GM19328 (cell line): Measurements from ENCODE around the gene ETF1.
A peak's percentile ranks its signal among the peaks of the same experiment; 100 is the strongest.

ENCODE experiments used
- ATAC-seq: cut with Tn5 transposase; IDR thresholded peaks from one replicate; pipeline ENCODE4 v1.9.1; 2021; ENCODE audit warnings: mild to moderate bottlenecking, moderate library complexity; ENCODE audit not compliant: unreplicated experiment

Gene ETF1

DNA sequence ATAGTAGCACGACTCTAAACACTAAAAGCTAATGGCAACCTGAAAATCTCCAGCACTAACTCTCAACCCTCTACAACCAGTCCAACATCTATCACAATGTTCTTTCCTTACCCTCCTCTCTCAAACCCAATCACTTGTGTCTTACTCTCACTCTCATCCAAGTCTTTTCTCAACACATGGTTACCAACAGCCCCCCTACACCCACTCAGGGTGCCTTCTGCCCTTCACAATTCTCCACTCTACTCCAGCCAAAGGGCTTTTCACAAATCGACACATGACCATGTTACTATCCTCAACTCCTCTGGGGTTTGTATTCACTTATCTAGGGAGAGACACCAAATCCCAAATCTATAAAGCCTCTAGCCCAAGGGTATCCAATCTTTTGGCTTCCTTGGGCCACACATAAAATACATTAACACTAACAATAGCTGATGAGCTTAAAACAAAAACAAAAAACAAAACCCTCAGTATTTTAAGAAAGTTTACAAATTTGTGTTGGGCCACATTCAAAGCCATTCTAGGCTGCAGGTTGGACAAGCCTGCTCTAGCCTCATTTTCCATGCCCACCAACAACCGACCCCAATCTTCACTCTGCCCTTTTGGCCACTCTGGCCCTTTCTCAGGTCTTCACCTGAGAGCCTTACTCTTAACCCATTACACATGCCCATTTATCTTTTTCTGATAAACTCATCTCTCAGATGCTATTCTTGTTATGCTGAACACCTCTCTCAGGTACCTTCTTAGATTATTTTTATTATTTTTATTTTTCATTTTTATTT is 20.5 kb upstream of the ETF1 start:
- no peak for ATAC-seq

GRCh38 chr5:138560971-138561370 is 17.9 kb upstream of the ETF1 start:
- no peak for ATAC-seq

GRCh38 chr5:138559937-138560336 is 16.9 kb upstream of the ETF1 start:
- no peak for ATAC-seq

DNA sequence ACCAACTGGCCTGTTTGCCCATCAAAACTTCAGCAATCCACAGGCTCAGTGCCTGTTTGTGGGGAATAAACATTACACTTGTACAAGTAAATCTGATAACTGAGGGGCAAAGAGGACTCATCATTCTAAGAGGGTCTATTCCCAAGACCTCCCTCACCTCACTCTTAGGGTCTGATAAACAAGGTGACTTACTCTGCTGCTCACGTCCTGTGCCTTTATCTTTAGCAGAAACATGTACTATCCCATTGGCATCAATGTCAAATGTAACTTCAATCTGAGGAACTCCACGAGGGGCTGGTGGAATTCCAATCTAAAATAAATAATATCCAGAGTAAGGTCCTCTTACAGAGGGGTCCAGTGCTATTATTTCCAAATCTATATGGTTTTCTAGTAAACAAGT is 14.6 kb upstream of the ETF1 start:
- no peak for ATAC-seq

DNA sequence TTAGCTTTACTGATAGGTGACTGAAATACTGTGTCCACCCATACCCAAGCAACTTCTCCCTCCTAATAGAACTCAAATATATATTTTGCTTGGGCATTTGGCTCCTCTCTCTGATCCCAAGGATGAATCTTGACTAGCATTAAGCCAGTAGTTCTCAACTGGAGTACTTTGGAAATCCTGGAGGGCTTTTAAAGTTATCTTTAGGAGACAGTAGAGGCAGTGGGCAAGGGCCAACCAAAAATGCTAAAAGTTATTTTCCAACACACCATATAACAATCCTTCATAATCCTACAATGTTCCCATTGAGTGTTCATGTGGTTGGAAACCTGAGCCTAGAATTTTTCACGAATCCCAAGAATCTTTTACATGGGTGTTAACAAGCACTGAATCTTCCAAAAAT is 11.1 kb upstream of the ETF1 start:
- ATAC-seq: no peak

DNA sequence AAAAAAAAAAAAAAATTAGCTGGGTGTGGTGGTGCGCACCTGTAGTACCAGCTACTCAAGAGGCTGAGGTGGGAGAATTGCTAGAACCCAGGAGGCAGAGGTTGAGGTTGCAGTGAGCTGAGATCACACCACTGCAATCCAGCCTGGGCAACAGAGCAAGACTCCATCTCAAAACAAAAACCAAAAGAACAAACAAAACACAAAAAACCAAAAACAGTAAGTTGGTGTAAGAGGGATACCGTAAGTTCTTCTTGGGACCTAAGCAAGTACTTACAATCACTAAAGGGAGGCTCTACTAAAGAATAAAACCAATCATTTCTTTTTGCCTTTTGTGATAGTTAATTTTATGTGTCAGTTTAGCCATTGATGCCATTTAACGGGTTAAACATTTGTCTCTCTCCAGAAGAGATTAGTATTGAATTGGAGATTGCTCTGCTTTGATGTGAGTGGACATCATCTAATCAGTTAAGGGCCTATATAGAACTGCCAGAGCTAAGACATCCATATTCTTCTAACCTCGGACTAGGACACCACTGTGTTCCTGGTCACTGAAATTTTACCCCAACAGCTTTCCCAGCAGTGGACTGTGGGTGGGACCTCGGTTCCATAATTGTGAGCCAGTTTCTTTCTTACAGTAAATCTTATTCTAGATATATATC is 10.5 kb upstream of the ETF1 start:
- ATAC-seq: no peak

GRCh38 chr5:138552657-138553056 is 9.6 kb upstream of the ETF1 start:
- ATAC-seq: no peak

DNA sequence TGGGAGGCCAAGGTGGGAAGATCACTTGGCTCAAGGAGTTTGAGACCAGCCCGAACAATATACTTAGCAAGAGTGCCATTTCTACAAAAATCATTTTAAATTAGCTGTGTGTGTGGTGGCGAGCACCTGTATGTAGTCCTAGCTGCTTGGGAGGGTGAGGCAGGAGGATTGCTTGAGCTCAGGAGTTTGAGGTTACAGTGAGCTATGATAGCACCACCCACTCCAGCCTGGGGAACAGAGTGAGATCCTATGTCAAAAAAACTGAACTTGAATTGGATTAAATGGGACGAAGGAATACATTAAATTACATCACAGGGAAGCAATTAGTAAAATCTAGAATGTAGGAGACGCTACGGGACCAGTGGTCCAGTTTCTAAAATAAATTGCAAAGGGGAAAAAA is 6.4 kb upstream of the ETF1 start:
- no peak for ATAC-seq

DNA sequence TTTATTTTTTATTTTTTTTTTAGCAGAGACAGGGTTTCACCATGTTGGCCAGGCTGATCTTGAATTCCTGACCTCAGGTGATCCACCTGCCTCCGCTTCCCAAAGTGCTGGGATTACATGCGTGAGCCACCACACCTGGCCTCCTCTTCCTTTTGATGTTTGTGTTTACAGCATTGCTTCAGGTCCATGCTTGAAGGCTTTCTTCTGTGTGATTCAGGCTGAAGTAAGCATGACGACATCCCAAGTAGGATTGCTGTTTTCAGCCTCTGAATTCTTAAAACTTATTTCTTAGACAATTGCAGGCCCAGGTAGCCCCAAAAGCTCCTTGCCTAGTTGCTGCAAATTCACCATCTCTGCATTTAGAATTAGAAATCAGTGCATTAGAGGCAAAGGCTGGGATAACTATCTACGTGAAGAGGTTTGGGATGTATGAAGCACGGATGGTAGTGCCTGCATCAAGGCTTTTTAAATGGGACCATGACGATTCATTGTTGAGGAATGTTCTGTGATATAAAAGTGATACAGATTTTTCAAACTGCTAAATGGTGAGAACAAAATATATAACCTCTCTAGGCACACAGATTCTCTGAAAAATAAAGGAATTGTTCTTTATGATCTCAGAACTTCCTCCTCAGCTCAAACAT is 3.0 kb upstream of the ETF1 start:
- ATAC-seq: no peak

GRCh38 chr5:138544181-138545134 is 1.4 kb upstream of the ETF1 start:
- ATAC-seq: no peak

DNA sequence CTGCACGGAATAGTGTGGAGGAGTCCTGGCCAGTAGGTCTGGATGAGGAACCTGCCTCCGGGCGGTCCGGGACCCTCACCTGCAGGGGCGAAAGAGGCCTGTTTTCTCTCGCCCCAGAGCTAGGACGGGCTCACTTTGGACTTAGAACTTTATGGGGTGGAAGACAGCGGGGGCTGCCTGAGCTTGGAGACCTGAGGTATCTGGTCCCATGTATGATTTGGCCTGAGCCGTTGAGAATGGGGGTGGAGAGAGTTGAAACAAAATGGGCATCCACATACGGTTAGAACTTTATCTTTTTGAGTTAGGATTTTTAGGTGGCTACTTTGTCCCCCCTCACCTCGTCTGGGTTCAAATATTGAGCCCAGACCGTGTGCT is 681 bp upstream of the ETF1 start:
- ATAC-seq: peak; percentile 43

DNA sequence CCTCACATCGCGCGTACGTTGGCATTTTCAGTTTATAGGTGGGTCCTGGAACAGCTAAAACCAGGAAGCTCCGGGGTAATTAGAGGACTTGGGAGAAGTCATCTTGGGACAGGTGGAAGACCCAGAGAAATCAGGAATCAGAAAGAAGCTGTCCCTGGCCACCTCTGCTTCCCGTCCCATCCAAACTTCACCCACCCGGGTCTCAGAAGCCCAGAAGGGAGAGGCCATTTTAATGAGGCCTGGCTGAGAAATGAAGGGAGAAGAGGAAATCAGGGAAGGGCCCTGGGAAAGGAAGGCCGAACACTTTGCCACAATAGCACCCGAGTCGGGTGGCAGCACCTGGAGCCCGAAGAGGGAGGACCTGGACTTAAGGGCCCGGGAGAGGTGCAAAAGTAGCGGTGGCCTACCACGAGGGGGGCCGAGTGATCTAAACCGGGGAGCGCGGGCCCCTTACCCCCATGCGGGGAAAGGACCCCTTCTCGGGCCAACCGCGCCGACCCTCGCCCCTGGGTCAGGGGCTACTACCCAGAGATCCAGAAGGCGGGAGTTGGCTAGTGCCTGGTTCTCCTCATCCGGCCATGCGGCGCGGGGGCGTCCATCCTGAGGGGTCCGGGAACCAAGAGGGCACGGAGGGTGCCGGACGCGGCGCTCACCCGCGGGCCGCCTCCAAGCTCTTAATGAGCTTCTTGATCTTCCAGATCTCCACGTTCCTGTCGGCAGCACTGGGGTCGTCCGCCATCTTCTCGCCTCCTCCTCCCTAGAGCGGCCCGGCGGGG is 668 bp downstream of the ETF1 start:
- no peak for ATAC-seq

- ATAC-seq: no peak
These were observed 1.4 kb downstream of the ETF1 start for GRCh38 chr5:138541511-138542179.

DNA sequence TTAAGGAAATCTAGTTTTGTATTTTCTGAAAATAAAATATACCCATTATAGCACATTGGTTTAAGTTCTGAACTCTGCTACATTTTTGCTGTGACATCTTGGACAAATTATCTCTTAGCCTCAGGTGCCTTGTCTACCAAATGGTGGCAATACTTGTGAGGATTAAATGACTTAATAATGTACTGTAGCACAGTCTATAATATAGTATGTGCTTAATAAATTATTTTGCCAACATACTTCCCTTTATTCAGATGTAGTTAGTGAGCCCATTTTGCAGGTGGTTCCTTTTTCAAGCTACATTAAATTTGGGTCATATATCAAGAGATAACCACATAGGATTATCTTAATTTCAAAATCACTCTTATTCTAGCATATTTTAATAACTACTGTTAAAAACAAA is 3.2 kb downstream of the ETF1 start:
- no peak for ATAC-seq

- ATAC-seq: no peak
These were observed 4.0 kb downstream of the ETF1 start for GRCh38 chr5:138538943-138539627.

- ATAC-seq: no peak
These were observed 6.2 kb downstream of the ETF1 start for GRCh38 chr5:138536665-138537315.

DNA sequence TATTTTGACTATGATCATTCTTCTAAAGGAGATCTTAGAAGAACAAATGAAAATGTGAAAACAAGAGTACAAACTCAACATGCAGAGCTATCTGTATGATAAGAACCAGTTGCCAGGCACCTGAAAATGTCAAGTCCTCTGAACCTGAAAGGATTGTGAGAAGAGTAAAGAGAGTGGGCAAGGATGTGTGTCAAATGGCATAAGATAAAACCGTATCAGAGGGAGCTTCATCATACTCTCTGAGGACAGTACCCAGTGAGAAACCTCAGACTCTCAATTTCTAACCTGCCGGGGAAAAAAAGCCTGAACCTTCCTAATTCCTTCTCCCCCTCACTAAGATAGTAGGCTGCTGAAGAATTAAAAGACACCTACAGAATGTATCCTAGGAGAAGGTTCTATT is 6.8 kb downstream of the ETF1 start:
- no peak for ATAC-seq
